Globus pallidus (tissue), 1 donor: Measurements from ENCODE around the gene HPSE2.

ENCODE experiments used
- DNase-seq: peaks from one replicate; pipeline ENCODE4 v3.0.0-alpha.2; 2015; ENCODE audit warnings: low spot score

HPSE2 gene

DNA sequence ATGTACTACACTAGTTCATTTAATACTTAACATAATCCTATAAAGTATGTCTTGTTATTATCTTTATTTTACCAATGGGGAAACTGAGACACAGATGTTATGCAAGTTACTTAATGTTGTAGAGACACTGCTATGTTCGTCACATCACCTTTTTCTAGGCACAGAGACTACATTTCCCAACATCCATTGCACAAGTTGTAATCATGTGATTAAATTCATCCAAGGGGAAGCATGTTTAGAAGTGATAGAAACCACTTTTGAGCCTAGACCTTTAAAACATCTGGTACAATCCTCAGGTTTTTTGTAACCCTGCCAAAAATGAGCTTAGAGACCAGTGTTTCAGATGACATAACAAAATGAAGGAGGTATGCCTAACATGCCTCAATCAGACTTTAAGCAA is 402.1 kb downstream of the HPSE2 start:
- DNase-seq = no peak

DNA sequence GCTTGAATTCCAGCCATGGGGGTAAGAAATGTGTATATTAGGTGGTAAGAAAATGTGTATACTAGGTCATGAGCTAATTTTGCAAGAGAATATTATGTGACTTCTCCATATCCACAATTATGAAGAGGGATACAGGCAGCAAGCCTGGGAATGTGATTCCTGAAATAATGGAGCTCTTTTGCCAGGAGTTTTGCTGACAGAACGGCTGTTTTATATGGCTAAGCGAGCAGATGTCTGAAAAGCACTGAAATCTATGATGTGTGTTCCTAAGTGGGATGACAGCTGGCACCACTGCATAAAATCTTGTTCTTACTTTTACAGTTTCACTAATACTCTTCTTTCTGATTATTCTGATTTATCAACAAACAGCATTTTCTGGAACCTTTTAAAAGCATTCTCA is 402.9 kb downstream of the HPSE2 start:
- DNase-seq = no peak

DNA sequence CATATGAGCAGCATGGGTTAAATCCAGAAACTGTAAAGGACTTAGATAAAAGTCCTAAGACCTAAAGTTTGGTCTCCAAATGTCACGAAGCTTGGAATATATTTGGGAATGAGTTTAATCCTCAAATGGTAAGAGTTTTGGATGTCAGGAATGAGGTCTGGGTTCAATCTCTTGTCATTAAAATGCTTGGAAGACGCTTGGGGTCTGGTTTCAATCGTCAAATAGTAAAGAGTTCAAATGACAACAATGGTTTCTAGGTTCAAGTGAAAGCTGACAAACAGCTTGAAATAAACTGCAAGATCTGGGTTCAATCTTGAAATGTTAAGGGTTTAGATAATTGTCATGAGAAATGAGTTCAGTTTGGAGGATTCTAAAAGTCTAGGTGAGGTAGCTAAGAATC is 403.5 kb downstream of the HPSE2 start:
- no peak for DNase-seq

DNA sequence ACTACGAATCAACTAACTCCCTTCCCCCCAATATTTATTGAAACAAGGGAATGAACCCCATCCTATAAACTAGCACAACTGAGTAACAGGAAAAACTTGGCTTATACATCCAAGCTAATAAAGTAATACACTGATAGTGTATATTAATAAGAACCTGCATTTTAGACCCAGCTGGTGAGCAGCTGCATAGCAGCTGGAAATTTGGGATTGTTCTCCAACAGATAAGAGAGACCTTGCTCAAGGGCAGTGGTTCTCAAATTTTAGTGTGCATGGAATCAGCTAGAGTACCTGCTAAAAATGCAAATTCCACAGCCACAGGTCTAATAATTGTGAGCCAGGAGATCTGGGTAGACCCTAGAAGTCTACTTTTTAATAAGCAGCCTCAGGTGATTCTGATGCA is 404.3 kb downstream of the HPSE2 start:
- DNase-seq = no peak

DNA sequence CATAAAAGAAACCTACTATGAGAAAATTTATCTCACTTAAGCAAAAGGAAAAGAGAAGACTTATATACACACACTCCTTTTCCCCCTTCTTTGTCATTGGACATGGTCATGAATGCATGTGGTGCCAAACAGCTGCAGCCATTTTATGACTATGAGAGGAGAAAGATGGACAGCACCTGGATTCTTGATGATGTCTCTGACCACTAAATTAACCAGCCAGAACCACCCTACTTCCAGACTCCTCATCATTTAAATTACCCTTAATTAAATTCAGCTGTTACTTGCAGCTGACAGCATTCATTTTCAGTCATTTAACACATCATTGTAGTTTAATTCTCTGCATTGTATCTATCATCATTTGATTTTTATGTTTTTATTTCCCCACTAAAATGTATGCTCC is 409.9 kb downstream of the HPSE2 start:
- DNase-seq = no peak

DNA sequence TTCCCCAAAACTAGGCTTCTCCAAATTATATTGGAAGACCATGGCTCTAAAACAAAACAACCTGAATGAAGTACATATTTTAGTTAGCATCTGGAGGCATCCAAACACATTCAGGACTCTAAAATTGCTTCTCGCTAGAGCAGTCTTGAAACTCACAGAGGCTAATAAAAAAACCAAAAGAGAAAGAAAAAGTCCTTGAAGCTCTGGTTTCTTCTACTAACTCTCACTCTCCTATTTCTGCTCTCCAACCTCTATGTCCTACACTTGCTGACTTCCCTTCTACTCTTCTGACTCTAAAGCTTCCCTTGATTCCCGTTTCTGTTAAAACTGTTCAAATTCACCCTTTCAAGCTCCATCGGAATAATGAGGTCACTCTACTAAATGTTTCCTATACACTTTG is 418.3 kb downstream of the HPSE2 start:
- DNase-seq = no peak

DNA sequence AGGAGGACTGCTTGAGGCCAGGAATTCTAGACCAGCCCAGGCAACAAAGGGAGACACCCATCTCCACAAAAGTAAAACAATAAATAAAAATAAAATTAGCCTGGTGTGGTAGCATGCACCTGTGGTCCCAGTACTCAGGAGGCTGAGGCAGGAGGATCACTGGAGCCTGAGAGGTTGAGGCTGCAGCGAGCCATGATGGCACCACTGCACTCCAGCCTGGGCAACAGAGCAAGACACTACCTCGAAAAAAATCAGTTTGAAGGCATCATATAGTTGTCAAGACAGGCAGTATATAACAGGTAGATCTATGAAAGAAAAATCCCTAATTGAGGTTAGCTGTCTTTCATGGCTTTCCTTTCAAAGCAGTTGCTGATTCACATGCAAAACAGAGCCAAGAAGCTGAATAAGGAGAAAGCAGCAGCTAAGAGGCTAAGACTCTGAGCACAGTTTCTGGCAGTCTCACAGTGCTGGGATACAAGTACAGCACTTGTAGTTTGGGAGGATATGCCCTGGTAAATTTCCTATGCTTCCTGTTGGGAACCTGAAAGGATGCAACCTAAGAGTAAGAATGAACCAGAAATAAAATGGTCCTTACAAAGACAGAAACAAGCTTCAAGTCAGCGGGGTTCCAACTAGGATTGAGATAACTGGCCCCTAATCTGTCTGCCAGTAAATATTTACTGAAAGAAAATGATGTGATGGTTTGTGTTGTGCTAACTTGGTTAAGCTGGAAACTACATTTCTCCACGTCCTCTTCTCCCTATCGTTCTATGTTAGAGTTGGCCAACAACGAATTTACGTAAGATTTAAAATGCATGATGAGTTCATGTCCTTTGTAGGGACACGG is 420.4 kb downstream of the HPSE2 start:
- peak; percentile 15 for DNase-seq

DNA sequence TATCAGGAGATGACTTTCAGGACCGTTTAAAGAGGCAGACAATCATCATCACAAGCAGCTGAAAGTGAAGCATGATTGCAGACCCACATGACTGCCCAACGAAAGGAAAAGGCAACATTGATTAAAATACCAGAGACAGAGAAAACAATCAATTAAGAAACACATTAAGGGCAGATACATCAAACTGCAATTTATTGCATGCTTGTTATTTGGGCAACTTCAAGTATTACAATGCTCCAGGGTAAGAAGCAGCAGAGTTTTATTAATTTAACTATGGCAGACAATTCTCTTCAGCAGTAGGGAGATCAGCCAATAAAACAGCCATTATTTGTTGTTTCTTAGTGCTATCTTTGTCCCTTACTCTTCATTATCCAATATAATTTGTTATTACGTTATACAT is 421.2 kb downstream of the HPSE2 start:
- no peak for DNase-seq

DNA sequence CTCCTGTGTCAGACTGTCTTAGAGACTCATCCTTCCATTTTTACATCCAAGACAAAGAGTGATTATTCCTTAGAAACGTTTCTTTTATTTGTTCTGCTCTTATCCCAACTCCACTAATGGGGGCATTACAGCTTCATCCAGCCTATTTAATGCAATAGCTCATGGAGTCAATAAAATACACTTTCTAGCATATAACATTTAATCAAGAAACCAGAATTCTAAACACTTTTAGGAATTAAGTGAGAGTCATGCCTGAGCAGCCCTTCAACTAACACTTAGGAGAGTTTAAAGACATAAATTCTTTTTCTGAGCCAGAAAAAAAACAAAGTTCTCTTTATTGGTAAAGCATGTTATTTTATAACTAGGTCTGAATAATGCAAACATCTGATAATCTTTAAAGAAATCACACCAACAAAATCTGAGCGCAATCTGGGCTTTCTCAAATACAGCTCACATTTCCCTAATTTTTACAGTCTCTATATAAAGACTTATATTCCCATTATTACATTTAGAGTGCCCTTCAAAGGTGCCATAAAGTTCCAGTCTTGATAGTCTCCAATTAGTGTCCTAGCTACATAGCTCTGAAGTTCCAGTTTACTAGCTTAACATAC is 427.3 kb downstream of the HPSE2 start:
- no peak for DNase-seq

DNA sequence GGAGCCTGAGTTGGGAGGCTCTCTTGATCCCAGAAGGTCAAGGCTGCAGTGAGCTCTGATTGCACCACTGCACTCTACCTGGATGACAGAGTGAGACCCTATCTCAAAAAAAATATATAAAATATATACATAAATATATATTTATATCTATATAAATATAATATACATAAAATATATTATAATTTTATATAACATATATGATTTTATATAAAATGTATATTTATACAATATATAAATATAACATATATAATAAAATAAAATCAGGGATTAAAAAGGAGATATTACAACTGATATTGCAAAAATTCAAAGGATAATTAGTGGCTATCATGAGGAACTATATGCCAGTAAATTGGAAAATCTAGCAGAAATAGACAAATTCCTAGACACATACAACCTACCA is 435.4 kb downstream of the HPSE2 start:
- no peak for DNase-seq

DNA sequence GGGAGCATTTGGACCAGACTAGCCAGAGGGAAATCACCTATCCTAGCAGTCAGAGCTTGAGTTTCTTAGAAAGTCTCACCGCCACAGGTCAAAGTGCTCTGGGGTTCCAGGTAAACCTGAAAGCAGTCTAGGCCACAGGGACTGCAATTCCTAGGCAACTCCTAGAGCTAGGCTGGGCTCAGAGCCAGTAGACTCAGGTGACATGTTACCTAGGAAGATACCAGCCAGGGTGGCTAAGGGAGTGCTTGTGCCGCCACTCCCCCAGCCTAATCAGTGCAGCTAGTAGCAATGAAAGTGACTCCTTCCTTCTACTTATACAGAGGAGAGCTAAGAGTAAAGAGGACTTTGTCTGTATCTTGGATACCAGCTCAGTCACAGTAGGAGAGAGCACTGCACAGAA is 440.2 kb downstream of the HPSE2 start:
- no peak for DNase-seq

DNA sequence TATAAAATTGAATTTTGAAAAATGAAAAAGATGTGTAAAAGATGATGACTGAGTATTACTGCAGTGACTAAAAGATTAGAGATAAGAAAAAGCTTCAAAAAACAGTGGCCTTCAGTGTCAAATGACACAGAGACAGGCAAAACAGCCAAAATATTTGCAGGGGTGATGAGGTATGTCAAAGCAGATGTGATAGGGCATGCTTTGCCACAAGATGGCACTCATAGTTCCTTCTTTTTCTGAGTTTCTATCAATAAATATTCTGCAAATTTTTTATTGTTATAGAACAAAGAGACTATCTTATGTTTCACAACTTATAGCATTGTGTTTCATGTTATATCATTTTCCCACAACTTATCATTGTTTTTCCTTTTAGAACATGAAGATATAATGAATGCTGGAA is 444.8 kb downstream of the HPSE2 start:
- no peak for DNase-seq

DNA sequence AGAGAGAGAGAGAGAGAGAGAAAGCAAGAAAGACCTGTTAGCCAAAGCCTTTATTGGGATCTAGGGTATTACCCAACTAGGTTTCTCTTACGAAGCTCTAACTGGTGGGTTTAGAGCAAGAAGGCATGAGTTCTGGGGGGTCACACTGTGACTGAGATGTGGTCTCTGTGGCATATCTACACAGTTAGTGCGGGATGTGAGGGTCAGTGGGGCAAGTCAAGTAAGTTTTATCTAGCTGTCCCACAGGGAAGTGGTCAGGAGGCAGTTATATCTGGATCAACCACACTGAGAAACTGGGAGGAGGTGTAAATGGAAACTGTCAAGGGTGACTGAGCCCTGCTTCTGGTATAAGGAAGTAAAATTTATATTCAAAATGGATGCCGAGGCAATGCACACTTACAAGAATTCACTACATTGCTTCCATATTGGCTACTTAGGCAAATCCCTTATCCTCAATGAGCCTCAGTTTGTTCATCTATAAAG is 457.3 kb downstream of the HPSE2 start:
- no peak for DNase-seq

DNA sequence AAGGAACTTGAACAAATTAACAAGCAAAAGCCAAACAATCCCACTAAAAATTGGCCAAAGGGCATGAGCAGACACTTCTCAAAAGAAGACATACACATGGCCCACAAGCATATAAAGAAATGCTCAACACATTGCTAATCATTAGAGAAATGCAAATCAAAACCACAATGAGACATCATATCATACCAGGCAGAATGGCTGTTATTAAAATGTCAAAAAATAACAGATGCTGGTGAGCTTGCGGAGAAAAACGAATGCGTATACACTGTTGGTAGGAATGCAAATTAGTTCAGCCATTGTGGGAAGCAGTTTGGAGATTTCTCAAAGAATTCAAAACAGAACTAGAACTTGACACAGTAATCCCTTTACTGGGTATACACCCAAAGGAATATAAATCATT is 477.2 kb downstream of the HPSE2 start:
- no peak for DNase-seq

DNA sequence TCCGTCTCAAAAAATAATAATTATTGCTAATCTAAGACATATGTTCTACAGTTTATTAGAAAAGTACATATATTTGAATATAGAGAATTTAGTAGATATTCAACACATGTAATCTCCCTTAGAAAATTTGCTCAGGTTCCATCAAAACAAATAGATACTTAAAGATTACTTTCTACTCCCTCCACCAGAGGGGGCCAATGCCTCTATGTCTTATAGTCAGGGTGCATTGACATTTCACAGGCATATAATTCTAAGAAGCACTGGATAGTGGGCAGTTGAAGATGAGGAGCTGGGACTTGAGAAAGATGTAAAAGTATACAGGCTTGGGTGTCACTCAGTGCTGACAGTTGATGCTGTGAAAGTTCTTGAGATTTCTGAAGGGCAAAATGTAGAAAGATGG is 487.4 kb downstream of the HPSE2 start:
- no peak for DNase-seq

DNA sequence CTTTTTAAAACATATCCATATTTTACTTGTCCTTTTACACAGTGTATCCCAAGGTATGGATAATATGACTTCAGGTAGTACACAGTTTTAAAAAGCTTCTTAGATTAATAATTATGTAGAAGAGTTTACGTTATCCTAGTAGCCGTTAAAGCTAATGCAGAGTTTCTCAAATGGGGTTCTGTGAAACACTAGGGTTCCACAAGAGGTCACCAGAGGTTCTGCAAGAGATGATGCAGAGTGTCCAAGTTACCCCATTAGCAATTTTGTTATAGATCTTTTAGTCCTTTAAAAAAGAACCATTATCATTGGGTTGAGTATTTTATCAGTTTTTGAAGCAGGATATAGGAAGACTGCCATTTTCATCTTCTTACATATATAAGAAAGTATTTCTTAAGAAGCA is 490.0 kb downstream of the HPSE2 start:
- no peak for DNase-seq

DNA sequence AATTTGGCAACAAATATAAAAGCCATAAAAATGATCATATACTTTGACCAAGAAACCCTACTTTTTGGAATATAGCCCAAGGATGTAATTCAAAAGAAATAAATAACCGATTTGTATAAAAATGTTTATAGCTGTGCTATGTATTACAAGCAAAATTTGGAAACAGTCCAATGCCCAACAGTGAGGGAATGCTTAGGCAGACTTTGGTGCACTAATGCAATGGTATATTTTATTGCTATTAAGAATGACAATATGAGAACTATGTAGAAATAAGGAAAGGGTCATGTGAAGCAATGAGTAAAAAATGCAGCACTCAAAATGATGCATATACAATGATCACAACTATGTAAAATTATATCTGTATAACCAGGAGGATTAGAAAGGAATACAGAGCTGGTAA is 515.1 kb downstream of the HPSE2 start:
- DNase-seq = no peak

DNA sequence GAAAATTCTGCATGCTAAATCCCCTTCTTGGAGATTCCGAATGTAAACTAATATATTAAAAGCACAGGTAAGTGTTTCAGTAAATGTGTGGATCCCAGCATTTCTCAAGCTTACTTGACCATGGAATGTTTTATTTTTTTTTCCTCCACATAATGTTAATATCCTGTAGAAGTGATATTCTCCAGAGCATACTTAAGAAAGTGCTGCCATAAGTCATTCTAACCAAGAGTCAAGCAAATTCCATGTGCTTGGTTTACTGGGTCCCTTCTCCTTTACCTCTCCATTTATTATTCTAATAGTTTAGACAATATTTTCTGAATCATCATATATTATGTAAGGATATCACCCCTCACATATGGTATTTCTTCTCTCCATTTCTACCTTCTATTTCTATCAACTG is 522.1 kb downstream of the HPSE2 start:
- no peak for DNase-seq

DNA sequence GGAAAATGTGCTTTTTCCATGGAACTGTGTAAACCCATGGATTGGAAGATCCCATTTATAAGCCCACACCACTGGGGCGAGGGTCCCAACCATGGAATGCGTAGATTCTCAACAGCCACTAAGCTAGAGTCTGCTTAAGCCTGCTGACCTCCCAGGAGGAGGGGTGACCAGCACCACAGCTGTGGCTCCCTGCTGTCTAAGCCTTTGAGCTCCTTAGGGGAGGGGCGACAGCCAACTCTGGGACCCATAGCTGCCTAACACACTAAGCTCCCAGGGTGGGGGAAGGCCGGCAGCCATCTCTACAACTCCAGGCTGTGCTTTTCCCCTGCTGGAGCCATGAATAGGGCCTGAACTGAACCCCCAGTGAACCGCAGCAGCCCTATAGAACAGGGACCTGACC is 539.1 kb downstream of the HPSE2 start:
- DNase-seq = no peak

DNA sequence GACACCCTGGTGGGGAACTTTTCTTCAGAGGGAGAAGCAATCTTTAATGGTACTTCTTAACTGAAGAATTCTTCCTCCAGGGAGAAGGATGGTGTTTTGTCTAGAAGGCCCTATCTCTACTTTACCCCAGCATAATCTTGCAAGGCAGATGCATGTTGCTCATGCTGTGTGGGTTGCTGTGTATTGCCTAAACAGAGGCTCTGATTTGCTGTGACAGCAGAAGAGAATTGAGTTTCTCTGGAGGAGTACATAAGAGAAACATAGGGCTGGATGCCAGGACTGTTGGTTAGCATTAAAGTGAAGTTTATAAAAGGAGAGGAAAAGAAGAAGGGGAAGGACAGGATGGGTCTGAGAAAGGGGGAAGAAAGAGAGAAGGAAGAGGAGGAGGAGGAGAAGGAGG is 540.8 kb downstream of the HPSE2 start:
- no peak for DNase-seq

DNA sequence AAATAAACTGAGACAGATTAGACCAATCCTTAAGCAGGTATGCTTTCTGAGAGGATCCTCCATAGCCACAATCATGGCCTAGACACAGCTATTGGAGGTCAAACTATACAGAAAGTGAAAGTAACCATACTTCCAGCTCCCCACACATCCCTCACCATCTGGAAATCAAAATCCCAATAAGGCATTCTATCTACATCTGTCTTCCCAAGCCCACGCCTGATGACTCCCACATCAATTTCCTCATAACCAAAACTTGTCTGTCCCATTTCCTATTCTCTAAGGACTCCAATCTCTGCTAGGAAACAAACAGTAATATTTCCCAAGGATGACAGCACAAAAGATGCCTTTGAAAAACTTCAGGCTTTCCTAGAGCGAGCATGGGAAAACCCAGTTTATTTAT is 541.6 kb downstream of the HPSE2 start:
- no peak for DNase-seq

DNA sequence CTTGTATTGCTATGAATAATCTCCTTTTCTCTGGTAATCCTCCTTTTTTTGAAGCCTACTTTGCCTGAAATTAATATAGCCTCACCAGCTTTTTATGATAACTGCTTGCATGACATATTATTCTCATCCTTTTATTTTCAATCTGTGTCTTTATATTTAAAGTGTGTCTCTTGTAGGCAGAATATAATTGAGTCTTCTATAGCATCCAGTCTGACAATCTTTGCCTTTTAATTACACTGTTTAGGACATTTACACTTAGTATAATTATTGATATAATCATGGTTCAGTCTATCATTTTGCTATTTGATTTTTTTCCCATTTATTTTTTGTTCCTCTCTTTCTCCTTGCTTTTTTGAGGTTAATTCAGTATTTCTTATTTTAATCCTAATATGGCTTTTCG is 548.0 kb downstream of the HPSE2 start:
- DNase-seq = no peak

DNA sequence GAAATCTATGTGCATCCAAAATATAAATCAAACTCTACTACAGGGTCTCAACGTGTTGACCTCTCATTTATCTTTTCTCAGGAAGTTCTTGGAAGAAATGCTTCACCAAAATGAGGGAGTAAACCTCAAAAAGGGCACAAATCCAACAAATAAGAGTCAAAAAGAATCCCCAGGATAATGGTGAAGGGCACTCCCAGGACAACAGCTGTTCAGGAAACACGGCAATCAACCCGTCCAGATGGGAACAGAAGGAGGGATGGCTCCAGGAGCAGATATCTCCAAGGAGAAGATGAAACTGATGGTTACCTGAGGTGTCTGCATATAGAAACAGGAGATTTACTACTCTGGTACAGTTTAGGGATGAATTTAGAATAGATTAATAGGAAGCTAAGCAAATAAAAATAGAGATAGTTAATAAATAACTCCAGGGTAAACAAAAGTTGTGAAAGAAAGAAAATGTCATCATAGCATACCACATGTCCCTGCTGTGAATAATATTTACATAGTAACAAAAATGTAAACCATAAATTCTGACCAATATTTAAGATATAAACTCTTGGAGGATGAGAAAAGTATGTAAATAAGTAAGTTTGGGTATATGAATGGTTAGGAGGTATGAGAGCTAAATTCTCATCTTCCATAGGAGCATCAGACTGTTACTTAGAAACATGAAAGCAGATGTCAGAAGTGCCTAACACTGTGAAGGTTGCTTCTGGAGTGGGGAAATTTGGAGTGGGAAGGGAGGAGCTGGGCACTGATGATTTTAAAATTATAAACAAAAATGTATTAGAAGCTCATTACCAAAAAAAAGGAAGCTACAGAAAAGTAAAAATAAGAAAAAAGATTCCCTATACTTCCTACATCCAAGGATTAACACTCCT is 551.4 kb downstream of the HPSE2 start:
- DNase-seq = no peak
